ENCODE results near the gene EYA4.

The EYA4 gene

DNA sequence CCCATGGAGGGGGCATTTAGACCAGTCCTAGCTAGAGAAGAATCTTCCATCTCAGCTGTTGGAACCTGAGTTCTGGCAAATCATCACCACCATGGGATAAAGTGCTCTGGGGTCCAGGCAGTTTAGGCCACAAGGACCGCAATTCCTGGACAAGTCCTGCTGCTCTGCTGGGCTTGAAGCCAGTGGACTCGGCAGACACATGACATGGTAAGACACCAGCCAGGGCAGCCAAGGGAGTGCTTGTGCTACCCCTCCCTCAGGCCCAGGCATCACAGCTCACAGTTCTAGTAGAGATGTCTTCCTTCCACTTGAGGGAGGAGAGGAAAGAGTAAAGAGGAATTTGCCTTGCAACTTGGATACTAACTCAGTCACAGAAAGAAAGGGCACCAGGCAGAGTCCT lies 246.0 kb downstream of the EYA4 start:
- H3K27ac ChIP-seq = no peak overlapping the region
- TF ChIP-seq, protein P1, sequence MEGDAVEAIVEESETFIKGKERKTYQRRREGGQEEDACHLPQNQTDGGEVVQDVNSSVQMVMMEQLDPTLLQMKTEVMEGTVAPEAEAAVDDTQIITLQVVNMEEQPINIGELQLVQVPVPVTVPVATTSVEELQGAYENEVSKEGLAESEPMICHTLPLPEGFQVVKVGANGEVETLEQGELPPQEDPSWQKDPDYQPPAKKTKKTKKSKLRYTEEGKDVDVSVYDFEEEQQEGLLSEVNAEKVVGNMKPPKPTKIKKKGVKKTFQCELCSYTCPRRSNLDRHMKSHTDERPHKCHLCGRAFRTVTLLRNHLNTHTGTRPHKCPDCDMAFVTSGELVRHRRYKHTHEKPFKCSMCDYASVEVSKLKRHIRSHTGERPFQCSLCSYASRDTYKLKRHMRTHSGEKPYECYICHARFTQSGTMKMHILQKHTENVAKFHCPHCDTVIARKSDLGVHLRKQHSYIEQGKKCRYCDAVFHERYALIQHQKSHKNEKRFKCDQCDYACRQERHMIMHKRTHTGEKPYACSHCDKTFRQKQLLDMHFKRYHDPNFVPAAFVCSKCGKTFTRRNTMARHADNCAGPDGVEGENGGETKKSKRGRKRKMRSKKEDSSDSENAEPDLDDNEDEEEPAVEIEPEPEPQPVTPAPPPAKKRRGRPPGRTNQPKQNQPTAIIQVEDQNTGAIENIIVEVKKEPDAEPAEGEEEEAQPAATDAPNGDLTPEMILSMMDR (IDR thresholded peaks at IDR 0.05) = no peak
- H3K4me1 ChIP-seq (ENCODE audit: control insufficient read depth in 1 of 2, insufficient read depth in 1 of 2, low read depth in 1 of 2, low read length in 1 of 2) = no peaks in the 10 kb centered on the region
- H3K4me3 ChIP-seq (ENCODE audit: low read depth in 1 of 2, low read length in 1 of 2) = no peak overlapping the region
- no peaks in the 10 kb centered on the region for H3K27me3 ChIP-seq
- no peaks in the 10 kb centered on the region for H3K9me3 ChIP-seq
- no peaks in the 10 kb centered on the region for H3K36me3 ChIP-seq

DNA sequence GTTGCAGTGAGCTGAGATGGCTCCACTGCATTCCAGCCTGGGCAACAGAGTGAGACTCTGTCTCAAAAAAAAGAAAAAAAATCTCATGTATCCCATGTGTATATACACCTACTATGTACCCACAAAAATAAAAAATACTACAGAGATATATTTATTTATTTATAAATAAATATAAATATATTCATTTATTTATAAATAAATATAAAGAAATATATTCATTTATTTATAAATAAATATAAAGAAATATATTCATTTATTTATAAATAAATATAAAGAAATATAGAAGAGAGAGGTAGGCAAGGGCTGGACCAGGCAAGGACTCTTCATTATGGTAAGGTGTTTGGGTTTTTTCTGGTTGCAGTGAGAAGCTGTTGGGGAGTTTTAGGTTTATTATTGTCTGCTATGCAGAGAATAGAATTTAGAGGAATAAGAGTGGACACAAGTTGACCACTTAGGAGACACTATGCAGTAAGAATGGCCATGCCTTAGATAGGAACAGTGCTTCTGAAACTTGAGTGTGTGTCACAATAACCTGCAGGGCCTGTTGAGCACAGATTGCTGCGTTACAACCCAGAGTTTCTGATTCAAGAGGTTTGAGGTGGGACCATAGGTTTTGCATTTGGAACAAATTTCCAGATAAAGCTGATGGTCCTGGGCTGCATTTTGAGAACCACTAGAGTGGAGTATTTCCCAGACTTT lies 254.2 kb downstream of the EYA4 start:
- H3K36me3 ChIP-seq = no peaks in the 10 kb centered on the region
- TF ChIP-seq, protein P1 (IDR thresholded peaks at IDR 0.05) = no peak
- H3K9me3 ChIP-seq = no peaks in the 10 kb centered on the region
- no peaks in the 10 kb centered on the region for H3K4me1 ChIP-seq (ENCODE audit: control insufficient read depth in 1 of 2, insufficient read depth in 1 of 2, low read depth in 1 of 2, low read length in 1 of 2)
- no peaks in the 10 kb centered on the region for H3K27me3 ChIP-seq
- H3K4me3 ChIP-seq (ENCODE audit: low read depth in 1 of 2, low read length in 1 of 2) = no peak overlapping the region
- no peak overlapping the region for H3K27ac ChIP-seq

DNA sequence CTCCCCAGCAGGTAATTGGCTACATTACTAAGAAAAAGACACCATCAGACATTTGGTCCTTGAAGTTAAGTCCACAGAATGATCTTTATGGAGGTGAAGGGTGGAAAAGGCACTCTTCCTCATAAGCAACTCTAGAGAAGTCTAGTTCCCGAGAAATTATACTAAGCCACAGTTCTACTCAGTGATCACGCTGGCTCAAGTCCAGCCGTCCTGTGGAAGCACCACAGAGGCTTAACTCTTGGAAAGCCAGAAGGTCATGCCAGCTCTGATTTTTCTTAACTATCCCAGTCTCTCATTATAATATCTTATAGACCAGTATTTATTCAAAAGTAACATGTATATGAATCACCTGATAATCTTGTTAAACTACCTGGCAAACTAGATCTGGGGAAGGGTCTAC lies 258.5 kb downstream of the EYA4 start:
- Histone ChIP-seq H3K36me3 (no peaks in the 10 kb centered on the region), H3K4me3 (ENCODE audit: low read depth in 1 of 2, low read length in 1 of 2) (no peak overlapping the region), H3K9me3 (no peaks in the 10 kb centered on the region), H3K27me3 (no peaks in the 10 kb centered on the region), H3K27ac (no peak overlapping the region), H3K4me1 (ENCODE audit: control insufficient read depth in 1 of 2, insufficient read depth in 1 of 2, low read depth in 1 of 2, low read length in 1 of 2) (no peaks in the 10 kb centered on the region)
- TF ChIP-seq, protein P1 (IDR thresholded peaks at IDR 0.05) = no peak

DNA sequence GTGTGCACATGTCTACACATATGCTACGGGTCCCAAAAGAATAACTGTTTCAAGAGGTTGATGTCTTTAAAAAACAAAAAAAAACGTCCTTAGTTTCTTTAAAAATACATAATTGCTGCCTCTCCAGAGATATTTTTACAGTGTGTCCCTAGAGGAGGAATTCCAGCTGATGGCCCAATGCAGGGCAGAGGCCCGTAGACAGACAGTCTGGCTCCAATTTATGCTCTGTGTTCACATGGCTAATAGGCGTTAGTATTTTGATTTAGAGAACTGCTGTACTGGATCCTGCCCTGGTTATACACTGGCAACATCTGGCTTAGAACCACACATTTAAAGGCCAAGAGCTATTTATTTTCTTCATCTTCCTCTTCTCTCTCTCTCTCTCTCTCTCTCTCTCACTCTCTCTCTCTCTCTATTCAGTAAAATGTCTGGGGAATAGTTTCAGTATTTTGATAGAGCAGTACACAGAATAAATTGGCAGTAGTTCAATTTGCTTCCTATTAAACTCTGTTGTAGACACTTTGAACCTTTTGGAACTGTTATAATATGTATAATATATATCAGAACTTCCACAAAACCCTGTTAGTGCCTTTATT lies 260.6 kb downstream of the EYA4 start:
- Histone ChIP-seq H3K4me1 (ENCODE audit: control insufficient read depth in 1 of 2, insufficient read depth in 1 of 2, low read depth in 1 of 2, low read length in 1 of 2) (no peaks in the 10 kb centered on the region), H3K27ac (no peak overlapping the region), H3K27me3 (no peaks in the 10 kb centered on the region), H3K4me3 (ENCODE audit: low read depth in 1 of 2, low read length in 1 of 2) (no peak overlapping the region), H3K36me3 (no peaks in the 10 kb centered on the region), H3K9me3 (no peaks in the 10 kb centered on the region)
- TF ChIP-seq, protein P1 (IDR thresholded peaks at IDR 0.05) = no peak

DNA sequence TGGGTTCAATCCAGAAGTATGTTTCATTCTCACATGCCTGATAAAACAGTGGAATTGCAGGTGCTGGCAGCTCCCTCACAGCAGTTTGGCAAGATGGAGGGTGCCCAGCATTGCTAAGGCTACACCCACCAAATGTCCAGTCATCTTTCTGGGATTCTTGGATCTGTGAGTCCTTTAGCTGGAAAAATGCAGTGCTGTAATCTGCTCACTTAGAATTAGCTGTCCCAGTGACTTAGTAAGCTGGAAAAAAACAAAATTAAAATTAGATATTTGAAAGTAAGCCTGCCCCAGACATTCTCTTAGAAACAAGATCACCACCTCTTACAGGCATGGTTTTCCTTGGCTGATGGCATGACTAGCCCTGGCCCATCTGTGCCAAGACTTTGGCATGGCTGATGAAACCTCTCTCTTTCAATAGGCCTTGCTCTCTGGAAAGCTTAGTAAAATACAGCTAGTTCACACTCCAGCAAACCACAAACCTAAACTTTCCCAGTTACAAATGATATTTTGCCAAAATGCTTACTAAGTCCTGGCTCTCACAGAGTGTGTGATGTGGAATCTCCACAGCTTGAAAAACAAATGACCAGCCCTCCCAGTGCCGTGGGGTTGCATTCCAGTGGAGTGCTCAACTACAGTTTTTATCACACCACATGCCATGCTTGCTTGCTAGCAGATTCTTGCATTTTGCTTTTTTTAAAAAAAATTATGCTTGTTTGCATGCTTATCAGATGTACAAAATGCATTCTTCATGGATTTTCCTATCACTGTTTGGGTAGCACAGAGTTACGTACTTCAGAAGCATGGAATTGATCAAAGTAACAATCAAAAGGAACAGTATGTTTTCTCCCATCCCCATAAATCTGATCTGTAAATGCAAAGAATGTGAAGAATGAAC lies 261.5 kb downstream of the EYA4 start:
- Histone ChIP-seq H3K27me3 (no peaks in the 10 kb centered on the region), H3K9me3 (no peaks in the 10 kb centered on the region), H3K4me3 (ENCODE audit: low read depth in 1 of 2, low read length in 1 of 2) (no peak overlapping the region), H3K27ac (no peak overlapping the region), H3K4me1 (ENCODE audit: control insufficient read depth in 1 of 2, insufficient read depth in 1 of 2, low read depth in 1 of 2, low read length in 1 of 2) (no peaks in the 10 kb centered on the region), H3K36me3 (no peaks in the 10 kb centered on the region)
- TF ChIP-seq, protein P1 (IDR thresholded peaks at IDR 0.05) = no peak

Measured in neutrophil (primary cell).